Stimulated activated CD4-positive, alpha-beta T cell treated with anti-CD3 and anti-CD28 coated beads, Interleukin-1b, Interleukin-23, amount 100 ng/mL, for 48 hours (primary cell): ENCODE data around the gene CCDC92B.

ENCODE experiments used
- DNase-seq: peaks from one replicate; pipeline ENCODE4 v3.0.0-alpha.2; 2020

The CCDC92B gene

DNA sequence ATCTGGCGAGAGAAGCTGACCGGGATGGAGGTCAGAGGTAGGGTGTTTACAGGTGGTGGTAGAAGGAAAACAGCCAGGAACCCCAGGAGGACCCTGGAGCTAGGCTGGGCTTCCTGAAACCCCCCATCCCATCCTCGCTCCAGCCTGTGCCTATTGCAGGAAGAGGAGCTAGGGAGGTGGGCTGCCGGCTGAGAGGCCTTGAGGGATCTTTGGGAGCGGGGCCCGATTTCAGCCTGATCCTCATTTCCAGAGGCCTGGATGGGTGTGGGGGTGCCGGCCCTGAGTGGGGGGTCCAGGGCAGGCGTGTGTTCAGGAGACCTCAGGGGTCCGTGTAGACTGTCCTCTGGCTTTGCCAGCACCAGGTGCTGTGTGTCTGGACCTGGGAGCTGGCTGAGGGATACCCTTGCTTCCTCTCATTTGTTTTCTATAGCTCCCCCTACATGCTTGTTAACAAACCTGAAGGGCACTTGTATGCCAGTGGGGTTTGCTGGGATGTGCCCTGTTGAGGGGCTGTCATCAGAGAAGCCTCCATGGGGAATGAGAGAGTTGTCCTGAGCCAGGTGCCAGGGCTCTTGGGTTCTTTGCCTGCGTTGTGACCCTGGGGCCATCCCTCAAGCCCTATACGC, 27.9 kb upstream of the CCDC92B start:
- no peak for DNase-seq

- no peak for DNase-seq
These were observed 27.3 kb upstream of the CCDC92B start for GRCh38 chr17:2776589-2777241.

DNA sequence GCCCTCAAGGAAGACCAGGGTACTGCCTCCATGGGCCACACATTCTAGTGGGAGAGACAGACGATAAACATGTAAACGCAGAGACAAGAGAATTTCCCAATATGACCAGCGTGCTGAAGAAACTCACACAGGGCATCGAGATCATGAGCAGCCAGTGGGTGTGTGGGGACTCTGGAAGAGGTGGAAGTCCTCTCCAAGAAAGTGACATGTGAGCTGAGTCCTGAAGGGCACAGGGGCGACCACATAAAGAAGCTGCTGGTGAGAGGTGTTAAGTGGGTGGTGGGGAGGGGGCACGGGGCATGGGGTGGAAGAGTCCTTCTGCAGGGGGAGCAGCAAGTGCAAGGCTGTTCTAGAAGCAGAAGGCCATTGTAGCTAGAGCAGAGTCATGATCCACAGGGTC, 25.8 kb upstream of the CCDC92B start:
- DNase-seq: no peak

DNA sequence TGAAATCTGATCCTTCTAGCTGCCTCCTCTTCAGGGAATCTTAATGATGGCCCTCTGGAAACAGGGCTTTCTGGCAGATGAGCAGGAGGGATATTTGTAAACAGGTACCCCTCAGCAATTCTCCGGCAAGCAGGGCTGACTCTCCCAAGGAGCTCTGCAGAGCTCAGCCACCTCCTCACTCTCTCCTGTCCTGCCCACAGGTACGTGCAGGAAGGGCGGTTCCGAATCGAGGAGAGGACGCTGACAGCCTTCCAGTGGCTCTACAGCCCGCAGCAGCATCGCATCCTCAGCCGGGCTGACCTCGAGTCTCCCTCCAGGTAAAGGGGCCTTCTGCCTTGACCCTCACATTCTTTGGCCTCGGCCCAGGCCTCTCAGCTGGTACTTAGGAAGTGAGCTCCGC, 20.7 kb upstream of the CCDC92B start:
- DNase-seq: no peak

- DNase-seq: no peak
These were observed 9.4 kb upstream of the CCDC92B start for GRCh38 chr17:2758870-2759269.

DNA sequence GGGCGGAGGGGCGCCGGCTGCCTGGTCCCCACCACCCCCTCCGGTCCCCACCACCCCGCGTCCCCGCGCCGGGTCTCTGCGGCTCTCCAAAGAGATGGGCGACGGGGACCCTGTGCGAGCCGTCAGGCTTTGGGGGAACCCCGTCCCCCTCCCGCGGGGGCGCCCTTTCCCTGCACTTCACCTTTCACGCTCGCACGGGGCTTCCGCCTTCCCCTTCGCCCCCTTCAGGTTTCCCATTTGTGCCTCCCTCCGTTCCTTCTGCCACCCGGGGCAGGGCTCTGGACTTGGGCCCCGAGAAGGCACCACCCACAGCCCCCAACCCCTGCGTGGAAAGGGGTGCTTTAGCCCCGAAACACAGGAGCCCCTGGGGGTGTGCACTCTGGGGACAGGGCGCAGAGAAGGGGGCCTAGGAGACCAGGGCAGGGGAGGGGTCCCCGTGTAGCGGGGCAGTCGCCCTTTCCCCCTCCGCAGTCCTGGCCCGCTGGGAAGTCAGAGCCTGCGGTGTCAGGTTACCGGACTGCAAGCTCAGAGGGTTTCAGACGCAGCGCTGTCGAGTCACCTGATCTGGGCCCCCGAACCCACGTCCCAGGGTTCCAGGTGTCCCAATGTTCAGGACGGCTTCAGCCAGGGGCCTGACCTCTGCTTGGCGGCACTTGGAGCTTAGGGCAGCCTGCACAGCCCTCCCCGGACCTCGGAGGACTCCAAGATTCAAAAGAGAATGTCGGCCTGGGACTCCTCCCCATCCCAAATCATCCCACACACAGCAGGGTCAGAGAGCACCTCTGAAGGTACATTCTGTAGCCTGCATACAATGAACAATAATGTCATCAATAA, 6.7 kb upstream of the CCDC92B start:
- DNase-seq: no peak

GRCh38 chr17:2751491-2751890, 2.0 kb upstream of the CCDC92B start:
- DNase-seq: no peak

GRCh38 chr17:2750721-2751120, 1.3 kb upstream of the CCDC92B start:
- no peak for DNase-seq

DNA sequence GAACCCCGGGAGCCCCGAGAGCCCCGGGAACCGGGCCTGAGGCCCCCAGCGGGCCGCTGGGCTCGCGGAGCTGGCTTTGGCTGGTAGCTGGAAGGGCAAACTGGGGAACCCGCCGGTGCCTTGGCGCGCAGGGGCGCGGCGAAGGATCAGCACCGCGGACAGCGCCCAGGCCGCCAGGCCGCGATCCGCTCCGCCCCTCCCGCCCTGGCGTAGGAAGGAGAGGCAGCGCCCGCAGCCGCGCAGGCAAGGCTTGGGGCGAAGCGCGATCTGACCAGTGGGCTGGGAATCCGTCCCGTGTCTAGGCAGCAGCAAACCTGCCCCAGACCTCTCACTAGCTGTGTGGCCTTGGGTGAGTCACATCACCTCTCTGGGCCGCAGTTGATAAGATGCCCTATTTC, 331 bp upstream of the CCDC92B start:
- DNase-seq: peak; percentile 63

- DNase-seq: no peak
These were observed 4.0 kb downstream of the CCDC92B start for GRCh38 chr17:2745317-2746037.

- no peak for DNase-seq
These were observed 11.8 kb downstream of the CCDC92B start for GRCh38 chr17:2737693-2738092.

GRCh38 chr17:2736956-2737355, 12.5 kb downstream of the CCDC92B start:
- DNase-seq: no peak

GRCh38 chr17:2735896-2736295, 13.6 kb downstream of the CCDC92B start:
- no peak for DNase-seq

DNA sequence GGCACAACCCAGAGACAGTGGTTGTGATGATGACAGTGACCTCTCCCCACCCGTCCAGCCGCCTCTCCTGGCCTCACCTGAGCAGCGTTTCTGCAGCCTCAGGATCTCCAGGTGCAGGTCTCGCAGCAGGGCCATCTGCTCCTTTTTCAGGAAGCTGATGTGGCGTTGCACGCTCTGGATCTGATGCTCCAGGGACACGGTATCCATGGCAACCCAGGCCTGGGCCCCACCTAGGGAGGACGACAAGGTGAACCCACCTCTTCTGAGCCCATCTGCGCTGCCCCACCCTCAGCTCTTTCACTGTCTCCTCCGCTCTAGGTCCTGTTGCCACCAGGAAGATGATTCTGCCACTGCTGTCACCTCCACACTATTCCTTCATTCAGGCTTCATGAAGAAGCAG, 14.5 kb downstream of the CCDC92B start:
- no peak for DNase-seq

DNA sequence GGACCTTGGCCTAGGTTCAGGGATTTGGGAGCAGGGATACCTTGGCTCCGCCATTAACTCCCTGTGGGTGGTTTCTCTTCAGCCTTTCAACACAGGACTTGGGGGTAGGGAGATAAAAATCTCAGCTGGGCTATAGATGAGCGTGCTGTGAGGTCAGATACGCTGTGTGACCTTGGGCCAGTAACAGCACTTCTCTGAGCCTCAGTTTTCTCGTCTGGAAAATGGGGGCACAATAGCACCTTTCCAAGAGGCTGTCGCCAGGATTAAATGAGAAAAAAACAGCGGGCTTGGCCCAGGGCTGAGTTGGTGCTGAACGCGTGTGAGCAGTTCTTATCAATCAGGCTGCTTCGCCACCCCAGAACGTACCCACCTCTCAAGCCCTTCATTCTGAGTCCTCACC, 17.6 kb downstream of the CCDC92B start:
- no peak for DNase-seq

DNA sequence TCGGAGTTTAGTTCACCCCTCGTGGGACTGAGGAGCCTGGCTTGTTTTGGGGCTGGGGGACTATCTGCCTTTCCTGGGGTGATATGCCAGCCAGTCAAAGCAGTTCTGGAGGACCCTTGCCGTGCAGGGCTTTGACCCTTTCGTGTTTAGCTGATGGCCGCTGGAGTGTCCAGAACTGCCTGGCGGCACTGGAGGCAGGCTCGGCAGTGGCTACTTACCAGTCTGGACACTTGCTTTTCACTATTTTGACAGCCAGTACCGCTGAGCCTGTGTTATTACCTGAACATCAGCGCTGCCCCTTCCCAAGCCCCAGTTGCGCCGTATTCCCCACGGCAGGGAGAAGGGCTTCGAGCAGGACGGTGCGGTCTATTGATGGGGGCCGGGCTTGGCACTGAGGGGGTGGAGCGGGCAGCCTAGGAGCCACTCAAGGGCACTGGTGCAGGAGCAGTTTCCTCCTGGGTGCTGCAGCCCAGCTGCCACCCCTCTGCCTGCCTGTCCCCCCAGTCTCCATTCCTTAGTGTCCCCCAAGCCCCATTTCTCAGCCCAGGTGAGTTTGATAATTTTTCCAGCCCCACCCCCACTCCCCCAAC, 18.6 kb downstream of the CCDC92B start:
- no peak for DNase-seq

DNA sequence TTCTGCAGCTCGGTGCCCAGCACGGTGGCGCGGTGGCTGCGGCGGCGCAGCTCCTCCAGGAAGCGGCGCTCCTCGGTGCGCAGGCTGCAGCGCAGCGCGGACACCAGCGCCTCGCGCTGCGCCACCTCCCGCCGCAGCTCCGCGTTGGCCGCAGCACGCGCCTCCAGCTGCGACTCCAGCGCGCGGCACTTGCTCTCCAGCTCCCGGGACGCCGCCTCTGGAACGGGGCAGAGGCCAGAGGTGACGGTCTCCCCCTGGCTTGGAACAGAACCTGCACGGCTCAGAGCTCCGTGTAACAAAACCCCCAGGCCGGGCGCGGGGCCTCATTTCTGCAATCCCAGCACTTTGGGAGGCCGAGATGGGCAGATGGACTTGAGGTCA, 24.7 kb downstream of the CCDC92B start:
- DNase-seq: peak; percentile 39

DNA sequence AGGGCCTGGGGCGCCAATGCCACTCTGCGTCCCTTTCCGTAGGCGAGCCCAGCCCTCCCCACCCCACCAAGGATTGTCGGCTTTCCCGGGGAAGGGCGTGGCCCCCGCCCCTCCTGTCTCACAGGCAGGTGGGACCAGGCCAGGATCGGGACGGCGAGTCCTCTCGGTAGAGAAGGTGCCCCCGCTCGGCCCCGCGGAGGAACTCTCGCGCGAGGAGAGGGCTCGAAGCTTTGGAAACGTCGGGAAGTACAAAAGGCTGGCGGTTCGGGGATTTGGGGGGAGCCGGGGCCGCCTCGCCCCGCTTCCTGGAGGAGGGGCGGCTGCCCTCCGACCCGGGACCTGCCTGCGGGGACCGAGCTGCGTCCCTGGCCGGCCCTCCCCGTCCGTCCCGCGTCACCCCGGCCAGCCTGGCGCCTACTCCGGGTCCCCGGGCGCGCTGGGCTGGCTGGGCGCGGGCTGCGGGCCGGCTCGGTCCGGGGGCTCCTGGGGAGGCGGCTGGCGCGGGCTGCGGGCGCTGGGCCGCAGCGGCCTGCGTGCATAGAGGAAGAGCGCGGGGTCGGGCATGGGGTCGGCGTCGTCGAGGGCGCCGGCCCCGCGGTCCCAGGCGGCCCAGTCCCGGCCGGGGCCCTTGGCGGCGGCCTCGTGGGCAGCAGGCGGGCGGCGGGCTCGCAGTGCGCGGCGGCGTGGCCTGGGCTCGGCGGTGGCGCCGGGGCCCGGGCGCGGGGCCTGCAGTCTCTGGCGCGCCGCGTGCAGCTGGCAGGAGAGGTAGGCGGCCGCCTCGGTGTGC, 25.3 kb downstream of the CCDC92B start:
- DNase-seq: no peak

DNA sequence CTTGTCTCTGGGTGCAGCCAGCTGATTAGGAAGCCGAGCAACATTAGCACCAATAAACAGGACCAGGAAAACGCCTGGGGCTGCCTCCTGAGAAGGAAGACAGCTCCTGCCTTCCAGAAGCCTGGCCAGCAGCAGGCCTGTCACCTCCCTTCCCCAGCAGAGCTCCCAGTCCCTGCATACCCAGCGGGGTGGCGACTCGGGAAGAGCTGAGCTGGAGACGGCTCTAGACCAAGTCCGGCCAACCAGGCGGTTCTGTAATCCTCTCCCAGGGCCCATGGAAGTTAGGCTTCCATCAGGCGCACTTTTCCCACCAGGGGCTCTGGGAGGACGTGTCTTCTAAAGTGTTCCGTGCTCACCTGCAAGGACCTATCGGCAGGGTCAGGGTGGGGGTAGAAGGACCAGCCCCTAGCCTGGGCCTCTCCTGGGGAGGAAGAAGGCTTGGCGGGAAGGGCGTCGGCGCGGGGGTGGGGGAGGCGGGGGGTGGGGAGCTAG, 25.9 kb downstream of the CCDC92B start:
- no peak for DNase-seq

DNA sequence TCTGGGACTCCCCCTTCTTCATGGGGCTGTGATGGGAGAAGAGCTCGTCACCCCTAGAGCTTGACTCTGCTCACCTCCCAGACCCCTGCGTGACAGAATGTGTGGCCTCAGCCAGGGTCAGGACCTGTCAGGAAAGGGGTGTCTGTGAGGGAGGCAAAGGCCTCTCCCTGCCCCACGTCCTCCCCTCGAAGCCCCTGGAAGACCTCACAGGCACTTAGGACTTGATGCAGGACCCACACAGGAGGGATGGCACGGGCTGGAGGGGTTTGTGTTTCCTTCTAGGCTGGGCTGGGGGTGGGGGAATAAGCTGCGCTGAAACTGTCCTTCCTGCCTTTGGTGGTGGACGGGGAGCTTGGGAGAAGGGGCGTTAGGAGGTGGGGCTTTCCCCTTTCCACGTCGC, 26.8 kb downstream of the CCDC92B start:
- no peak for DNase-seq

- peak; percentile 48 for DNase-seq
These were observed 27.8 kb downstream of the CCDC92B start for GRCh38 chr17:2721603-2722002.

- DNase-seq: no peak
These were observed 29.6 kb downstream of the CCDC92B start for GRCh38 chr17:2719861-2720260.
